Small intestine (tissue), 7 donors: ENCODE results near the gene GRHL1. TPM values are rescaled to one million over a fixed set of nuclear protein-coding genes. Genes with fewer than 3 reads are reported as not detected.

ENCODE experiments used
- DNase-seq, 2 donors: peaks; one replicate each; pipeline versions ENCODE4 v3.0.0 to v3.0.0-alpha.2; 2013
- FAIRE-seq: peaks from 2 replicates; lab custom pipeline; 2012; peaks lifted over from hg19 to GRCh38; lab: Jason Lieb, UNC
- H3K27ac ChIP-seq, 3 donors: one replicate each; pipeline ENCODE4 v1.5.1; 2013; ENCODE audit warnings: low read length in 2 of 3, mild to moderate bottlenecking in 2 of 3, control low read depth in 1 of 3, inconsistent platforms in 1 of 3, low read depth in 1 of 3, moderate library complexity in 1 of 3
- H3K27me3 ChIP-seq, 3 donors: one replicate each; pipeline ENCODE4 v1.6.1; 2013; ENCODE audit warnings: low read length in 3 of 3, inconsistent platforms in 1 of 3; ENCODE audit not compliant: control insufficient read depth in 3 of 3, insufficient read depth in 3 of 3
- H3K36me3 ChIP-seq, 3 donors: one replicate each; pipeline ENCODE4 v1.6.1; 2013; ENCODE audit warnings: low read length in 3 of 3, inconsistent platforms in 1 of 3, low read depth in 1 of 3, mild to moderate bottlenecking in 1 of 3, moderate library complexity in 1 of 3; ENCODE audit not compliant: control insufficient read depth in 3 of 3, insufficient read depth in 2 of 3
- H3K4me1 ChIP-seq, 3 donors: one replicate each; pipeline ENCODE4 v1.6.1; 2013; ENCODE audit warnings: low read length in 2 of 3, inconsistent platforms in 1 of 3, low read depth in 1 of 3, mild to moderate bottlenecking in 1 of 3, moderate library complexity in 1 of 3; ENCODE audit not compliant: control insufficient read depth in 3 of 3, insufficient read depth in 2 of 3
- H3K4me3 ChIP-seq, 3 donors: one replicate each; pipeline ENCODE4 v1.5.1; 2013; ENCODE audit warnings: low read length in 3 of 3, control low read depth in 1 of 3, inconsistent platforms in 1 of 3, low read depth in 1 of 3, mild to moderate bottlenecking in 1 of 3, moderate library complexity in 1 of 3
- H3K9me3 ChIP-seq, 2 donors: one replicate each; pipeline ENCODE4 v1.6.1; 2013; ENCODE audit warnings: low read depth in 1 of 2, low read length in 1 of 2; ENCODE audit not compliant: control insufficient read depth in 2 of 2, insufficient read depth in 1 of 2
- WGBS, 3 donors: extraction: QIAGEN DNeasy Blood & Tissue Kit; methylation state at CpG; one replicate each; pipeline ENCODE4 v1.1.7; 2013; 5-methylcytosine and 5-hydroxymethylcytosine counted together
- polyA plus RNA-seq, 4 donors: library from polyadenylated mRNA; stranded (reverse) in 3 of 4; unstranded in 1 of 4; fragments of 200-250 nt in 3 of 4; fragments of 120-200 nt in 1 of 4; gene quantifications; one replicate each; pipeline versions ENCODE4 v1.2.1 to v1.2.3, GENCODE V29; 2013
- donor health status: healthy with polysubstance abuse.
- donor health status: control.
- donor health status: control.
- donor health status: Bipolar disorder and iron deficiency.
- donor health status: healthy.

Gene GRHL1
- polyA plus RNA-seq, 4 donors = 0.45 to 2.3 (median 0.64) TPM

GRCh38 chr2:10035633-10036032, 84.1 kb downstream of the GRHL1 start:
- no peaks in the 10 kb centered on the region for H3K27me3 ChIP-seq
- H3K27ac ChIP-seq = no peak overlapping the region
- no peak for DNase-seq
- H3K4me3 ChIP-seq = no peak overlapping the region
- peaks cover 0 to 3% (median 0%) of the 10 kb centered on the region in 3 donors for H3K4me1 ChIP-seq
- H3K36me3 ChIP-seq = peaks cover 0 to 30% (median 0%) of the 10 kb centered on the region in 3 donors
- H3K9me3 ChIP-seq = no peaks in the 10 kb centered on the region
- FAIRE-seq = no peak
- WGBS, 3 donors = 68 to 77% (median 72%) methylated on average over 5 of the region's 5 CpGs

- Histone ChIP-seq H3K36me3 (peaks cover 0 to 30% (median 0%) of the 10 kb centered on the region in 3 donors), H3K4me1 (peaks cover 0 to 3% (median 0%) of the 10 kb centered on the region in 3 donors), H3K27ac (no peak overlapping the region), H3K4me3 (no peak overlapping the region), H3K9me3 (no peaks in the 10 kb centered on the region), H3K27me3 (no peaks in the 10 kb centered on the region)
- FAIRE-seq (no peak), DNase-seq (no peak)
- 53 to 56% (median 55%) methylated on average over 14 of the region's 14 CpGs for WGBS, 3 donors
Measured at GRCh38 chr2:10036095-10036884, 84.8 kb downstream of the GRHL1 start.

- FAIRE-seq = no peak
- H3K4me1 ChIP-seq = peaks cover 0 to 11% (median 2%) of the 10 kb centered on the region in 3 donors
- peak overlapping the region in 1 of 3 donors; percentile 14 for H3K27ac ChIP-seq
Measured at GRCh38 chr2:10038123-10038522, 86.6 kb downstream of the GRHL1 start.

GRCh38 chr2:10038716-10039115, 87.2 kb downstream of the GRHL1 start:
- H3K27me3 ChIP-seq = peaks cover 0 to 4% (median 0%) of the 10 kb centered on the region in 3 donors
- peak overlapping the region in 1 of 3 donors; percentile 38 for H3K27ac ChIP-seq
- peaks cover 0 to 11% (median 2%) of the 10 kb centered on the region in 3 donors for H3K4me1 ChIP-seq
- FAIRE-seq (no peak), DNase-seq (no peak)
- H3K36me3 ChIP-seq = peaks cover 0 to 32% (median 0%) of the 10 kb centered on the region in 3 donors
- H3K9me3 ChIP-seq = peaks cover 0 to 14% of the 10 kb centered on the region in 2 donors
- no peak overlapping the region for H3K4me3 ChIP-seq

More at GRCh38 chr2:10038123-10038522, 86.6 kb downstream of the GRHL1 start:
- Histone ChIP-seq H3K36me3 (peaks cover 0 to 32% (median 0%) of the 10 kb centered on the region in 3 donors), H3K27me3 (peaks cover 0 to 4% (median 0%) of the 10 kb centered on the region in 3 donors), H3K4me3 (no peak overlapping the region), H3K9me3 (peaks cover 0 to 14% of the 10 kb centered on the region in 2 donors)
- 84 to 87% (median 87%) methylated on average over 10 of the region's 10 CpGs for WGBS, 3 donors
- DNase-seq = no peak

- Histone ChIP-seq H3K36me3 (peaks cover 0 to 32% (median 0%) of the 10 kb centered on the region in 3 donors), H3K27me3 (peaks cover 0 to 4% (median 0%) of the 10 kb centered on the region in 3 donors), H3K4me3 (no peak overlapping the region), H3K4me1 (peaks cover 0 to 17% (median 2%) of the 10 kb centered on the region in 3 donors), H3K9me3 (peaks cover 0 to 21% of the 10 kb centered on the region in 2 donors), H3K27ac (no peak overlapping the region)
- DNase-seq (no peak), FAIRE-seq (no peak)
- WGBS, 3 donors = 81% methylated on average over 15 to 16 of the region's 16 CpGs
Measured at GRCh38 chr2:10039658-10040410, 88.3 kb downstream of the GRHL1 start.

GRCh38 chr2:10041711-10042110, 90.2 kb downstream of the GRHL1 start:
- H3K36me3 ChIP-seq = peaks cover 0 to 35% (median 0%) of the 10 kb centered on the region in 3 donors
- H3K27me3 ChIP-seq = peaks cover 0 to 4% (median 0%) of the 10 kb centered on the region in 3 donors
- H3K4me1 ChIP-seq = peaks cover 0 to 20% (median 2%) of the 10 kb centered on the region in 3 donors
- DNase-seq (no peak), FAIRE-seq (no peak)
- H3K9me3 ChIP-seq = peaks cover 0 to 22% of the 10 kb centered on the region in 2 donors
- peak overlapping the region in 1 of 3 donors; percentile 93 for H3K27ac ChIP-seq
- 83 to 97% (median 93%) methylated on average over 14 of the region's 14 CpGs for WGBS, 3 donors
- H3K4me3 ChIP-seq = no peak overlapping the region

GRCh38 chr2:10042301-10043161, 91.0 kb downstream of the GRHL1 start:
- Histone ChIP-seq H3K4me3 (peak overlapping the region in 2 of 3 donors; percentile 46 to 62), H3K36me3 (peaks cover 0 to 34% (median 0%) of the 10 kb centered on the region in 3 donors), H3K27ac (peak overlapping the region; percentile 67 to 93 (median 86)), H3K4me1 (peaks cover 2 to 20% (median 5%) of the 10 kb centered on the region in 3 donors), H3K27me3 (peaks cover 0 to 4% (median 0%) of the 10 kb centered on the region in 3 donors), H3K9me3 (peaks cover 0 to 22% of the 10 kb centered on the region in 2 donors)
- 30 to 58% (median 43%) methylated on average over 47 to 54 of the region's 54 CpGs for WGBS, 3 donors
- FAIRE-seq = no peak
- peak; percentile 33 to 76 for DNase-seq
